Dedifferentiated amniotic fluid mesenchymal stem cell (primary cell): ENCODE results near the gene SLC17A5.
A peak's percentile ranks its signal among the peaks of the same experiment; 100 is the strongest.
"Not testable (repeated sequence)": the region's sequence is repeated elsewhere in the genome, so short reads cannot be mapped to it uniquely, and the experiment has no call there.

Experiments
- DNase-seq: peaks from one replicate; pipeline ENCODE4 v3.0.0-alpha.2; 2016; ENCODE audit errors: extremely low spot score

Gene SLC17A5

GRCh38 chr6:73613806-73614536 lies 39.8 kb downstream of the SLC17A5 start:
- no peak for DNase-seq

DNA sequence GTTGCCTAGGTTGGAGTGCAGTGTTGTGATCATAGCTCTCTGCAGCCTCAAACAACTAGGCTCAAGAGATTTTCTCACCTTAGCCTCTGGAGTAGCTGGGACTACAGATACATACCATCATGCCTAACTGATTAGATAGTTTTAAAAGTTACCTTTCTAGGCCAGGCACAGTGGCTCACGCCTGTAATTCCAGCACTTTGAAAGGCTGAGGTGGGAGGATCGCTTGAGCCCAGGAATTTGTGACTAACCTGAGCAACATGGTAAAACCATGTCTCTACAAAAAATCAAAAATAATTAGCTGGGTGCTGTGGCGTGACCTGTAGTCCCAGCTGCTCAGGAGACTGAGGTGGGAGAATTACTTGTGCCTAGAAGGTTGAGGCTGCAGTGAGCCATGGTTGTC lies 41.2 kb downstream of the SLC17A5 start:
- no peak for DNase-seq

DNA sequence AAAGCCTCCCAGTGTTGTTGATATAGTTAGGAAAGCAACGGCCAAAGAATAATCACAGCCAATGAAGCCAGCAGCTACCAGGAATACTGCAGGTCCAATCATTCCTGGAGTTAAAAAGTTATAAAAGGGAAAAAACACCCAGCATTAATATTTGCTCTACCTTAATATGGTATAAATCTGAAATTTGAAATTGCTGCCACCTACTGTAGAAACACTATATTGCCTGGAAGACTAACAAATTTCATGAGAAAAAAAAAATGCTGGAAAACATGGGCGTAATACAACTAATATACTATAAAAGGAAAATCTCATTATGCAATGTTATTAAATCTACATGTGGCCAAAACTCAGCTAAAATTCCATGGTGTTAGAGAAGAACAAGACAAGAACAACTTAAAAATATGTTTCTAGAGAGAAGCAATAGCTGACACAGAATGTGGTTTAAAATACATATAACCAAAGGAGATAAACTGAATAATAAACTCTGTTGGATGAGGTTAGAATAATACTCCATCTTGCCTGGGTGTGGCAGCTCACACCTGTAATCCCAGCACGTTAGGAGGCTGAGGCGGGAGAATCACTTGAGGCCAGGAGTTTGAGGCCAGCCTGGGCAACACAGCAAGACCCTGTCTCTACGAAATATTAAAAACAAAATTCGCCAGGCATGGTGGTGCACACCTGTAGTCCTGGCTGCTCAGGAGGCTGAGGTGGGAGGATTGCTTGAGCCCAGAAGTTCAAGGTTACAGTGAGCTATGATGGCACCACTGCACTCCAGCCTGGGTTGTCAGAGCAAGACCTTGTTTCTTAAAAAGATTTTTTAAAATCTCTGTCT lies 43.1 kb downstream of the SLC17A5 start:
- DNase-seq: peak; percentile 73

DNA sequence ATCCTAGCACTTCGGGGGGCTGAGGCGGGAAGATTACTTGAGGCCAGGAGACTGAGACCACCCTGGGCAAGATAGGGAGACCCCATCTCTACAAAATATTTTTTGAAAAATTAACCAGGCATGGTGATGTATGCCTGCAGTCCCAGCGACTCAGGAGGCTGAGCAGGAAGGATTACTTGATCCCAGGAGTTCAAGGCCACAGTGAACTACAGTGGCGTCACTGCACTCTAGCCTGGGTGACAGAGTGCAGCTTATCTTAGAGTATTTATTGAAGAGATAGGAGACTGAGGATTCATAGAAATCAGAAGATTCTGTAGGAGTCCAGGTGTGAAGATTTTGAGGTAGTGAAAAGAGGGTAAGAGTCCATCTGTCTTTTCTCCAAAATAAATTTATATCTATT lies 45.0 kb downstream of the SLC17A5 start:
- no peak for DNase-seq

DNA sequence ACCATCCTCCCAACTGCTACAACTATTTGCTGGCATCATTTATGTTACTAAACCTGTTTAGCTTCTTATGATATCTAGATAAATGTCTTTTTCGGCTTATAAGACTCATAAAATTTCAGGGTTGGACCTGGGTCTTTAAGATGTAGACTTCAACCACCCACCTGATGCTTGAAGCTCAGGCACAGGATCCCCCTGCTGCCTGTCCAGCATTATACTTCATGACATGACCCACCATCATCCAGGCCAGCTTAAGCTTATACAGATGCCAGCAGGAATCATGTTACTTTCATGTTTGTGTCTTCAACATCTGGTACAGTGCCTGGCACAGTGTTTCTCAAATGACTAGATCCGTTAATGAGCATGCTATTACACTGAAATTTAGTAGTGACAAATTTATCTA lies 47.4 kb downstream of the SLC17A5 start:
- no peak for DNase-seq

GRCh38 chr6:73604461-73604860 lies 49.3 kb downstream of the SLC17A5 start:
- no peak for DNase-seq

DNA sequence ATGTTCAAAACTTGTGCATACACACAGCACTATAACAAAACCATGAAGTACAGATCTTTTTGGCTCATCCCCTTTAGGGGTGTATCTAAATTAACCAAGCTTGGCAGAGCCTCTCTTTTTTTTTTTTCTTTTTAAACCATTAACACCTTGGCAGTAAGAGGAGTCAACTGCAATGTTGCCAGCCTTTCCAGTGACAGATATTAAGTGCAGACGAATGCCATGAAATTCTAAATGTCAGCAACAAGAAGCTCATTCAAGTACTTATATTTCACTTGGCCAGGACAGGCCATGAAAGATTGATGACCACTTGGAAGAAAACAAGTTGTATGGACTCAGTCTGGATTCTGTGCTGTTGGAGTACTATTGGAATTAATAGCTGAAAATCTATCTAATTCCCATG lies 49.8 kb downstream of the SLC17A5 start:
- DNase-seq: no peak

GRCh38 chr6:73586416-73586974 lies 67.3 kb downstream of the SLC17A5 start:
- DNase-seq: no peak

DNA sequence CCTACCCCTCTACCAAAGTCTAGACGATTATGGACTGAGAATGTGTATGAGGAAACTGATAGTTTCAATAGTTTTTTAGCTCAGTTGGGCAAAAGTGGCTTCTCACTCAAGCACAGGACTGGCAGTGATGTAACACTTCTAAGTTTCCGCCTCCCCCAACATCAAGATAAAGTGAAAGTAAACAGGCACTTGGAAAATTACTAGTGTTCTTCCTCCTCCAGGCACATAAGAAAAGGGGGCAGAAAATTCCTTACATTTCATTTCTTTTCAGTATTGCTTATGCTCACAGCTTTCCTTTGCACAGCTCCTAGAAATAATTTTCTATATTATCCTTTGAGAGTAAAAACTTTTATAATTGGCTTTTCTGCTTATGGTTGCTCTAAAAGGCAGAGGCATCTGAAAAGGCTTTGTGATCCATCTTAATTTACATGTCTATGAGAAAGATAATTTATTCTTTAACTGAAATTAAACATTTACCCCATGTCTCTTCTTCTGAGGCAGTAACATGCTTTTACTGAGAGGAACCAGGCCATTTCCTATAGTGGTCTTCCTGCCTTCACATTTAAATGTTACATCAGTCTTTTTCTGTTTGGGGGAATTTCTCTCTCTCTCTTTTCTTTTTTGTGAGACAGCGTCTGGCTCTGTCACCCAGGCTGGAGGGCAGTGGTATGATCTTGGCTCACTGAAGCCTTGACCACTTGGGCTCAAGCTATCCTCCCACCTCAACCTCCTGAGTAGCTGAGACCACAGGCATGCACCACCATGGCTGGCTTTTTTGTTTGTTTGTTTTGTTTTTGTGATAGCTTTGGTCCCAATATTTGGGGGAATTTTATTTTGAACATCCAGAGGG lies 68.0 kb downstream of the SLC17A5 start:
- peak; percentile 90 for DNase-seq

GRCh38 chr6:73581293-73581692 lies 72.5 kb downstream of the SLC17A5 start:
- no peak for DNase-seq

DNA sequence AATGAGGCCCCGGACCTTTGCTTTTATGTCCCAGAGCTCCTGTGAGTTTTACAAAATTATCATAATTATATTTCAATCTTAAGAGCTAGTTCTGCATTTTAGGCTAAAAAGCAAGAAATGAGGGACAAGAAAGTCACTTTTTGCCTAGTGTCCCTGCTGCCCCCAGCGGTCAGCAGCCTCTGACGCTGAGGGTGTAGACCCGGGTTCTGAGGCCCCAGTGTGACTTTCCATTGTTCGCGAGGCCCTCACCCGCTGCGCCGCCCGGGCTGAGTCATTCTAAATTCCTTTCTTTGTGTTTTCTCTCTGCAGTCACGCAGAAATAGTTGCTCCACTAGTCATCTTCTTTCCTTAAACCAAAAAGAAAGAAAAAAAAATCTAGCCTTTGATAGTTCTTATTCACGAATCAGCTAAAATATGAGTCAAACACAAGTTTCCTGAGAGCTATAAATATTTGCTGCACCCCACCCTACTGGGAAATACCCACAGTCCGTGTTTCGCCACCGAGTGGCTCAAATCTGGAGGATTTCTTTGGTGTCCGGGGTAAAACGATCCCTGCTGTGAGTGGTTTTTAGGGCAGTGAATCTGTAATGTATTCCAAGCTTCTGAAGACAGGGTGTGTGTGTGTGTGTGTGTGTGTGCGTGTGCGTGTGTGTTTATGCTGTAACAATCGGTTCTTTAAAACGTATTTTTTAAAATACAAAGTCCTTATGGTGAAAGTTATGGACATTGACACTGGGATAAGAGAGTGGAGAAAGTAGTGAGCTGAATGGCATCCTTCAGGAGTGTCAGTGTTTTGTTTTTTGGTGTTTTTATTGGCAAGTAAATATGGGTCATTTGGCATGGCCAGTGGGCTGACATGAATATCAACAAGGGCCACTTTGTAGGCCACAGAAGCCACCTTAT lies 73.3 kb downstream of the SLC17A5 start:
- peak; percentile 99 for DNase-seq

DNA sequence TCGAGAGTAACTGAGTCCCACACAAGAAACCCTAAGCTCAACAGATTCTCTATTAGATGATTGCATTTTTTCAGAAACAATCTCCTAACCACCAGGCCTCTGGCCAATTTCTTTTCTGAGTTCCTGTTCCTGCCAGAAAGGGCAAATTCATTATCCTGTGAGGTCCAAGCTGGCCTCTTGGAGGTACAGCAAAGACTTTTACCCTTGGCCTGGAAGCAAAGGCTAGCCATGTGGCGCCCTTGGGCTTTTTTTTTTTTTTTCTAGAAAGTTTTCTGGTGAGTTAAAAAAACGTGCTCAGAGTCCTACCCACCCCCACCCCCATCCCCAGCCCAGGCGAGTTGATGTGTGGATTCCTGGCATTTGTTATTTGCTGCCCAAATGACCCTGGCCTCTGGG lies 73.9 kb downstream of the SLC17A5 start:
- peak; percentile 82 for DNase-seq

DNA sequence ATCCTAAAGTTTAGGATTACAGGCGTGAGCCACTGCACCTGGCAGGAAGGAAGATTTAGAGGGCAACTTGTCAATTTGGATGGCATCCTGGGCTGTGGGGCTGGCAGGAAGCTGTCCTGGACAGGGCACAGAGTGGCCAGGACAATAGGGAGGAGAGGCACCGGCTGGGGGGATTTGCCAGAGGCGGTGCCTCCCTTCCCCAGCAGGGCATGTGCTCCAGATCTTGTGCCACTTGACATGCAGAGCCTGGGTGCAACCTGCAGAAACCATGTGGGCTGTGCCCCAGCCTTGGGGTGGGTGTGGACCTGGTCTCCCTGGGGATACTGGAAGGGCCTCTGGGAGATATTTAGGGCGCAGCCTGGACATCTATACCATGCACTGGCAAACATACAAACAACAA lies 74.4 kb downstream of the SLC17A5 start:
- no peak for DNase-seq

DNA sequence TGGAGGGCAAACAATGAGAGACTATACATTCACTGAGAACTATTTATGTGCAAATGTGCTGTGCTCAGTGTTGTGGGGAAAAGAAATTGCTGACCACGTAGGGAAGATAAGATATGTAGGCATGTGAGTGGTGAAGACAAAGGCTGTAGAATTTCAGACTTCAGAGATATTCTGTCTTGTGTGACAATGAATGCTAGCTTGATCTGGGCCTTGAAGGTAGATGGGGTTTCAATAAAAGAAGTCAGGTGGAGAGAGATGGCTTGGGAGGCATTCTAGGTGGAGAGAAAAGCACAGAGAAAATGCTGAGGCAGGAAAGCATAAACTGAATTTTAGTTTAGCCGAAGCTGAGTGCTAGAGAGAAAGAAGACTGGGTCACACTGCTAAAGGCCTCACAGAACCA lies 76.1 kb downstream of the SLC17A5 start:
- no peak for DNase-seq

DNA sequence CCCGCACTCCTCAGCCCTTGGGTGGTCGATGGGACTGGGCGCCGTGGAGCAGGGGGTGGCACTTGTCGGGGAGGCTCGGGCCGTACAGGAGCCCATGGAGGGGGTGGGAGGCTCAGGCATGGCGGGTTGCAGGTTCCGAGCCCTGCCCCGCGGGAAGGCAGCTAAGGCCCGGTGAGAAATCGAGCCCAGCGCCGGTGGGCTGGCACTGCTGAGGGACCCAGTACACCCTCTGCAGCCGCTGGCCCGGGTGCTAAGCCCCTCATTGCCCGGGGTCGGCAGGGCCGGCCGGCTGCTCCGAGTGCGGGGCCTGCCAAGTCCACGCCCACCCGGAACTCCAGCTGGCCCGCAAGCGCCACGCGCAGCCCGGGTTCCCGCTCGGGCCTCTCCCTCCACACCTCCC lies 81.3 kb downstream of the SLC17A5 start:
- not testable (repeated sequence) for DNase-seq

DNA sequence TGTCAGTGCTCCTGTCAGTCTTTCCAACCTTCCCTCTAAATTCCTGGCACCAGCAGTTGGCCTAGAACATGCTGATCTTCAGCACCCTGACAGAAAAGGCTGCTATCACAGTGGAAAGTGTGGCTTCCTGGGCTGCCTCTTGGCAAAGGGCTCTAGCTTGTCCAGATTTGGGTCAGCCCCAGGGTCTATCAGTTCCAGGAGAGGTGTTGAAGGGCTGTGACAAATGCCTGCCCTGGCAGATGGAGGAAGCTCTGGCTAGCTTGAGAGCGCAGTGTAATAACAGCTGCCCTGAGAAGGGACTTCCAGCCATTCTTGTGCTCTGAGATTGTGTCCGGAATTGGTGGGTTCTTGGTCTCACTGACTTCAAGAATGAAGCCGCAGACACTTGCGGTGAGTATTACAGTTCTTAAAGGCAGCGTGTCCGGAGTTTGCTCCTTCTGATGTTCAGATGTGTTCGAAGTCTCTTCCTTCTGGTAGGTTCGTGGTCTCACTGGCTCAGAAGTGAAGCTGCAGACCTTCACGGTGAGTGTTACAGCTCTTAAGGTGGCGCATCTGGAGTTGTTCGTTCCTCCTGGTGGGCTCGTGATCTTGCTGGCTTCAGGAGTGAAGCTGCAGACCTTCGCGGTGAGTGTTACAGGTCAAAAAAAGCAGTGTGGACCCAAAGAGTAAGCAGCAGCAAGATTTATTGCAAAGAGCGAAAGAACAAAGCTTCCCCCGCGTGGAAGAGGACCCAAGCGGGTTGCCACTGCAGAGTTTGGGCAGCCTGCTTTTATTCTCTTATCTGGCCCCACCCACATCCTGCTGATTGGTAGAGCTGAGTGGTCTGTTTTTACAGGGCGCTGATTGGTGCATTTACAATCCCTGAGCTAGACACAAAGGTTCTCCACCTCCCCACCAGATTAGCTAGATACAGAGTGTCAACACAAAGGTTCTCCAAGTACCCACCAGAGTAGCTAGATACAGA lies 82.3 kb downstream of the SLC17A5 start:
- not testable (repeated sequence) for DNase-seq

GRCh38 chr6:73569121-73569520 lies 84.7 kb downstream of the SLC17A5 start:
- DNase-seq: no peak

GRCh38 chr6:73566954-73567591 lies 86.7 kb downstream of the SLC17A5 start:
- no peak for DNase-seq

GRCh38 chr6:73566486-73566871 lies 87.3 kb downstream of the SLC17A5 start:
- DNase-seq: not testable (repeated sequence)
